Measurements from ENCODE around the gene KRT13.

GRCh38 chr17:41523225-41523593 is 17.8 kb upstream of the KRT13 start:
- no peak for TF ChIP-seq CTCF (IDR thresholded peaks at IDR 0.05; ENCODE audit: low read depth, low read length, poor library complexity, severe bottlenecking)
- no peak for TF ChIP-seq EZH2phosphoT487 (IDR thresholded peaks at IDR 0.05; ENCODE audit: borderline replicate concordance, low read length)

All from DOHH2 (cell line).